GM12891 (cell line): ENCODE results near the gene PSG2.
"Not testable (repeated sequence)": the region's sequence is repeated elsewhere in the genome, so short reads cannot be mapped to it uniquely, and the experiment has no call there.

ENCODE experiments used
- DNase-seq: peaks from one replicate; pipeline ENCODE4 v3.0.0; 2011; ENCODE audit warnings: low spot score; ENCODE audit not compliant: insufficient read length
- FAIRE-seq: peaks from 2 replicates; lab custom pipeline; 2011; peaks lifted over from hg19 to GRCh38; lab: Jason Lieb, UNC
- PAX5 ChIP-seq: IDR thresholded peaks from 2 replicates; pipeline ENCODE4 v1.6.1; 2011; ENCODE audit warnings: low read length, moderate library complexity, mild to moderate bottlenecking; ENCODE audit not compliant: insufficient read depth, severe bottlenecking
- POLR2A ChIP-seq: IDR thresholded peaks from 2 replicates; pipeline ENCODE4 v1.6.1; 2011; ENCODE audit warnings: low read depth, low read length, control low read depth
- POLR2AphosphoS5 ChIP-seq: IDR thresholded peaks from 2 replicates; pipeline ENCODE4 v1.6.1; 2011; ENCODE audit warnings: low read depth, low read length, control low read depth
- POU2F2 ChIP-seq: IDR thresholded peaks from 2 replicates; pipeline ENCODE4 v1.6.1; 2011; ENCODE audit warnings: low read depth, mild to moderate bottlenecking, control low read depth, low read length, moderate library complexity
- SPI1 ChIP-seq: IDR thresholded peaks from 2 replicates; pipeline ENCODE4 v1.6.1; 2011; ENCODE audit warnings: low read depth, low read length, control low read depth
- TAF1 ChIP-seq: IDR thresholded peaks from 2 replicates; pipeline ENCODE4 v1.6.1; 2011; ENCODE audit warnings: low read depth, low read length, control low read depth

The PSG2 gene

DNA sequence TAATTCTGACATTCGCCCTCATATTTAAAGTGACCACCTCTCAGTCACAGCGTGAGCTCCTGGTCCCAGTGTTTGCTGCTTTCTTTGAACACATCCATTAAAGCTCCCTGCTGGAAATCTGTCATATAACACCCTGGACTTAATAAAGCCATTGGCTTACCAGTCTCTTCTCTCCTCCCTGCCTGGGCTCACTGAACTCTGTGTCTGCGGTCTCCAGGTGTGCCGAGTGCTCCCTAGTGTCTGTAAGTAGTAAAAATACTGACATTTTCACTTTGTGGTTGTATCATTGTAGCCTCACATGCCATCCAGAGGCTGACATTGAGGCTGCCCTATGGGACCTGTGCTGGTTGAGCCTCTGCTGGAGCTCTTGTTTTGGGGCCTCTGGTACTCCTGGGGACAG is 53.6 kb downstream of the PSG2 start:
- FAIRE-seq (no peak), DNase-seq (no peak)
- TF ChIP-seq POU2F2 (no peak), TAF1 (no peak), POLR2A (no peak), SPI1 (no peak), POLR2AphosphoS5 (no peak), PAX5 (no peak)

DNA sequence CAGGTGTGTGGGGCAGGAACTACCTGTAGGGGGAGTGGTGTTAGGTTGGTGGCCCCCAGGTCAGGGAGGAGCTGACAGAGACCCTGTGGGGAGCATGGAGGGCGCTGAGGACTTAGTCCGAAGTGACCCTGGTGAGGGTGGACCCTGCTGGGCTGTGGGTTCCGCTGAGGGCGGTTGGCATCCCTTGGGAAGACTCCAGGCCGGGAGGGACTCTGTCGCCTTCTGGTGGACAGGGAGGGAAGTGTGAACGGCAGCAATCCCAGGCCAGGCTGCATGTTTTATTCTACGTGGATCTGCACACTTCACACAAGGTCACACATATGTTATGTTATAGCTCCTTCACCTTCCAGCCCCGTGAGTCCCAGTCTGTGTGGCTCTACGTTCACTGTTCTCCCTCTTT is 54.5 kb downstream of the PSG2 start:
- FAIRE-seq, DNase-seq: not testable (repeated sequence)

DNA sequence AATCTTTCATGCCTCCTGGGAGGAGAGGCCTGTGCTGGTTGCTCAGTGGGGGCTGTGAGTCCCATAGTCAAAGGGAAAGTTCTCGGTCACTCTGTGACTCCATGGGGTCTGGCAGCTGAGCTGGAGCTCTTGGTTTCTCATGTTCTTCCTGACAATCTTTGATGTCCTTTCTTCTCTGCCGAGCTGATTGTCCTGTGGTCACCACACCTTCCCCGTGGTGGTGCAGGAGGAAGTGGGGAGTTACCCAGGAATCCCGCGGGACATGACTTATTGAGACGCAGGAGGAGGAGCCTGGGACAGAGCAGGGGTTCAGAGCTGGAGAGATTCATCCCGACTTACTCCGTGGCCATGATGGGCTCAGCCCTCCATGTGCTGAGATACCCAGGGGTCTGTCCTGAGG is 55.4 kb downstream of the PSG2 start:
- FAIRE-seq: not testable (repeated sequence)

DNA sequence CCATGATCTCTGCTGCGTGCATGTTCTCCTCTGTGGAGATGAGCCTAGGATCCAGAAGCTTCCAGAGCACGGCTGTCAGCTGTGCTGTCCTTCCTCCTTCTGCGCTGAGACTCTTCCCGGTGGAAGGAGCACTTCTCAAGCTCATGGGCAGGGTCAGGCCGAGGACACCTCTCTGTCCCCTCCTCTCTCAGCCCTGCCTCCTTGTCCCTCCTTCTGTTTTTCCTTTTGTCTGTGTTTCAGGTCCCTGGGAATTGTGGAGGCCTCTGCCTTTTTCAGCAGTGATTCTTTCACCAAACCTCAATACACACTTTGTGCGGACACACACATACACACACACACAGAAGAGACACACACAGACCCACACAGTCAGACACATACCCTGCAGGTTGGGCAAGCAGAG is 56.1 kb downstream of the PSG2 start, which contains the start of gene PSG11:
PSG11 (minus strand) TSS at position 101 of the 400 bp plus-strand sequence; CDS start at position 4, 97 bp downstream.
- FAIRE-seq, DNase-seq: not testable (repeated sequence)

More for the DNA sequence above, 55.4 kb downstream of the PSG2 start:
- DNase-seq: not testable (repeated sequence)

DNA sequence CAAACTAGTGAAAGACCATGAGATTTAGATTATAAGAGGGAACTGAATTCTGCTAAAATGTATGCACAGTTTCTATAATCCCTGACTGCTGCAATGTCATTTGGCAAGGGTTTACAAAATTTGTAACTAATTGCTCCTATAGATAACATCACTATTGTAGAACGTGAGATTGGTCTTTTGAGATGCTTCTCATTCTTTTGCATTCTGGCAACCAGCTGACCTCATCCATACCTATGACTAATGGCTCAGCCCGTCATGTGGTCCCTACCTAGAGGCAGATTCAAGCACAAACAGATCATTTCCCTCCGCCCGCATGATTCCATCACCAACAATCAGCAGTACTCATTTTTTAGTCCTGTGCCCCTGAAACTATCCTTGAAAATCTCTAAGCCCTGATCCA is 60.4 kb downstream of the PSG2 start:
- not testable (repeated sequence) for FAIRE-seq, DNase-seq

DNA sequence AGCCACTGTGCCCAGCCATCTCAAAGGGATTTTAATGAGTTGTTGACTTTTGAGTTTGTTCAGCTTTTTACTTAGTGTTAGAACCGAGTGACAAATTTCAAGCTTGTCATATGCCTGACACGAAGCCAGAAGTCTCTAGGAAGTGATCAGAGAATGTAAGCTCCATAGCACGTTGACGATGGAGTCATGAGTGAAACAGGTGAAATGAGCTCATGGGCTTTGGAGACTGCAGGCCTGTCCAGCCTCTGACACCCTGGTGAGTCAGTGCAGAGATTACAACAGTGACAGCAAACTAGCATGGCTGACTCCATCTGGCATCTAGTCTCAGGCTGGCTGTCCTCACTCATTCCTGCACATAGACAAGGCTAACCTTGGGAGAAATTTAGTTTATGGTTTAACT is 60.9 kb downstream of the PSG2 start:
- FAIRE-seq, DNase-seq: not testable (repeated sequence)

DNA sequence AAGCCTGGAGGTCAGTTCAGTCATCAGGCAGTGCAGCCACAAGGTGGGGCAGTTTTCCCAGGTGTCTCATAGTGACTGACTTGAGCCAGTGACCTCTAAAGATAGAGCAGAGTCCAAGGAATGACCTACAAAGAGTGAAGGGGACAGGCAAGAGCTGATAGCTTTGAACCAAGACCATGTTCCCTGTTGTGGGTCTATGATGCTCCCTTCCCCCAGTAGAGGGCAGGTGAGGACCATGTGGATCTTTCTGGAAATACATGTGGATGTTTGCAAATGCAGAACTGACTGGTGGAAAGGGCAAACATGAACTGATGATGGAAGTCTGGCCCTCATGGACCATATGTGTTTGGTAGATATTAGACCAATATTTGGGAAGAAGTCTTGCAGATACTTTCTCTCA is 62.9 kb downstream of the PSG2 start:
- FAIRE-seq, DNase-seq: not testable (repeated sequence)
